Ovary (tissue), 9 donors: ENCODE results near the gene GRID2IP. TPM values are rescaled to one million over a fixed set of nuclear protein-coding genes. Genes with fewer than 3 reads are reported as not detected.

ENCODE experiments used
- polyA plus RNA-seq, 2 donors: library from polyadenylated mRNA; stranded (reverse); fragments of 200-250 nt in 1 of 2; fragments of 350-450 nt in 1 of 2; fragmentation: Illumina TruSeq in 1 of 2; extraction: RNeasy Lipid Tissue Mini Kit (QIAGEN cat#74804) in 1 of 2; gene quantifications; one replicate each; pipeline ENCODE4 v1.2.3, GENCODE V29; 2013 to 2014
- total RNA-seq, 7 donors: library from RNA; depleted of rRNA in 2 of 7; stranded (reverse); fragments of >200 nt in 2 of 7; fragmentation: NEBNext Ultra II Directional in 3 of 7; extraction: Animal tissue kit (Norgen Biotek cat#: 25700) in 3 of 7; gene quantifications; one replicate each; pipeline versions ENCODE4 v1.1.0 to v1.2.4, GENCODE V29; 2016 to 2023
- donor health status: DM: no; HTN: no; CAD: no; lungs with moderate emphysema.
- donor health status: DM: no; HTN: no; CAD: no.
- donor health status: Bipolar disorder and iron deficiency.
- donor health status: DM: yes; HTN: yes; CAD: no.
- donor health status: DM: no; HTN: no; CAD: no.
- donor health status: DM: yes; HTN: yes; CAD: no.

Gene GRID2IP
- total and polyA plus RNA-seq, 9 donors = 0.07 to 0.51 (median 0.39) TPM; not detected in 1

Other genes starting within 250 kb of the GRID2IP start
- gene FAM220A, start 202.5 kb downstream of the GRID2IP start, total RNA-seq = 10 to 100 TPM; 13.5 to 27.2 (median 18.6) TPM
- 10 to 100 TPM; 12.1 to 14.2 TPM for gene FAM220A, start 202.5 kb downstream of the GRID2IP start, polyA plus RNA-seq
- gene RAC1, start 176.9 kb downstream of the GRID2IP start, total RNA-seq = 100 to 1,000 TPM; 101 to 208 (median 198) TPM
- 100 to 1,000 TPM; 153 to 389 TPM for gene RAC1, start 176.9 kb downstream of the GRID2IP start, polyA plus RNA-seq
- 10 to 100 TPM; 11.5 to 22.4 (median 15.5) TPM for gene DAGLB, start 103.5 kb downstream of the GRID2IP start, total RNA-seq
- gene DAGLB, start 103.5 kb downstream of the GRID2IP start, polyA plus RNA-seq = 10 to 100 TPM in 1 of 2 donors, 1 to 10 TPM in 1; 8.8 to 10.7 TPM
- gene KDELR2, start 67.3 kb downstream of the GRID2IP start, total RNA-seq = 100 to 1,000 TPM in 2 of 7 donors, 10 to 100 TPM in 5; 55.3 to 151 (median 93.3) TPM
- 100 to 1,000 TPM in 1 of 2 donors, 10 to 100 TPM in 1; 70.9 to 157 TPM for gene KDELR2, start 67.3 kb downstream of the GRID2IP start, polyA plus RNA-seq
- gene ZDHHC4, start 26.0 kb upstream of the GRID2IP start, total RNA-seq = 10 to 100 TPM; 35.9 to 57.9 (median 47.8) TPM
- gene ZDHHC4, start 26.0 kb upstream of the GRID2IP start, polyA plus RNA-seq = 10 to 100 TPM; 42.4 to 92.0 TPM
- 10 to 100 TPM; 20.3 to 35.0 (median 30.4) TPM for gene INTS15, start 38.6 kb upstream of the GRID2IP start, total RNA-seq
- 10 to 100 TPM; 20.9 to 24.8 TPM for gene INTS15, start 38.6 kb upstream of the GRID2IP start, polyA plus RNA-seq
- gene ZNF853, start 64.1 kb upstream of the GRID2IP start, total RNA-seq = 10 to 100 TPM; 16.5 to 25.9 (median 22.2) TPM
- 10 to 100 TPM in 1 of 2 donors, 1 to 10 TPM in 1; 9.1 to 14.5 TPM for gene ZNF853, start 64.1 kb upstream of the GRID2IP start, polyA plus RNA-seq
- 10 to 100 TPM; 14.5 to 36.4 (median 28.4) TPM for gene ZNF316, start 85.9 kb upstream of the GRID2IP start, total RNA-seq
- 10 to 100 TPM; 11.5 to 17.6 TPM for gene ZNF316, start 85.9 kb upstream of the GRID2IP start, polyA plus RNA-seq
- 10 to 100 TPM; 17.0 to 33.7 (median 29.0) TPM for gene ZNF12, start 155.5 kb upstream of the GRID2IP start, total RNA-seq
- 10 to 100 TPM; 14.1 to 14.9 TPM for gene ZNF12, start 155.5 kb upstream of the GRID2IP start, polyA plus RNA-seq
- gene RSPH10B2, start 202.6 kb upstream of the GRID2IP start, total RNA-seq = 10 to 100 TPM in 1 of 7 donors, 1 to 10 TPM in 1, under 1 TPM in 3, not detected in 2; 0.28 to 14.7 (median 0.79) TPM
- gene RSPH10B2, start 202.6 kb upstream of the GRID2IP start, polyA plus RNA-seq = under 1 TPM; 0.07 to 0.19 TPM